Retinal pigment epithelial cell (primary cell): ENCODE measurements around the gene TUBB2B.

ENCODE experiments used
- DNase-seq: peaks from one replicate; pipeline ENCODE4 v3.0.0-alpha.2; 2010; ENCODE audit warnings: low read depth
- H3K4me3 ChIP-seq: 2 replicates; pipeline ENCODE4 v1.5.1; 2011; ENCODE audit warnings: mild to moderate bottlenecking, low read length, control low read depth, moderate library complexity
- TF ChIP-seq, protein P1 (sequence below): conservative IDR thresholded peaks from 2 replicates; pipeline ENCODE4 v1.5.1; 2011; ENCODE audit warnings: low read depth, low read length, control low read depth, inconsistent platforms

The TUBB2B gene

GRCh38 chr6:3220366-3220765, 7.1 kb downstream of the TUBB2B start:
- TF ChIP-seq, protein P1, sequence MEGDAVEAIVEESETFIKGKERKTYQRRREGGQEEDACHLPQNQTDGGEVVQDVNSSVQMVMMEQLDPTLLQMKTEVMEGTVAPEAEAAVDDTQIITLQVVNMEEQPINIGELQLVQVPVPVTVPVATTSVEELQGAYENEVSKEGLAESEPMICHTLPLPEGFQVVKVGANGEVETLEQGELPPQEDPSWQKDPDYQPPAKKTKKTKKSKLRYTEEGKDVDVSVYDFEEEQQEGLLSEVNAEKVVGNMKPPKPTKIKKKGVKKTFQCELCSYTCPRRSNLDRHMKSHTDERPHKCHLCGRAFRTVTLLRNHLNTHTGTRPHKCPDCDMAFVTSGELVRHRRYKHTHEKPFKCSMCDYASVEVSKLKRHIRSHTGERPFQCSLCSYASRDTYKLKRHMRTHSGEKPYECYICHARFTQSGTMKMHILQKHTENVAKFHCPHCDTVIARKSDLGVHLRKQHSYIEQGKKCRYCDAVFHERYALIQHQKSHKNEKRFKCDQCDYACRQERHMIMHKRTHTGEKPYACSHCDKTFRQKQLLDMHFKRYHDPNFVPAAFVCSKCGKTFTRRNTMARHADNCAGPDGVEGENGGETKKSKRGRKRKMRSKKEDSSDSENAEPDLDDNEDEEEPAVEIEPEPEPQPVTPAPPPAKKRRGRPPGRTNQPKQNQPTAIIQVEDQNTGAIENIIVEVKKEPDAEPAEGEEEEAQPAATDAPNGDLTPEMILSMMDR, result no peak
- H3K4me3 ChIP-seq, result no peak overlapping the region

GRCh38 chr6:3218266-3218665, 9.2 kb downstream of the TUBB2B start:
- TF ChIP-seq, protein P1, result no peak
- H3K4me3 ChIP-seq, result no peak overlapping the region
- DNase-seq, result no peak

More at GRCh38 chr6:3220366-3220765, 7.1 kb downstream of the TUBB2B start:
- DNase-seq, result no peak

DNA sequence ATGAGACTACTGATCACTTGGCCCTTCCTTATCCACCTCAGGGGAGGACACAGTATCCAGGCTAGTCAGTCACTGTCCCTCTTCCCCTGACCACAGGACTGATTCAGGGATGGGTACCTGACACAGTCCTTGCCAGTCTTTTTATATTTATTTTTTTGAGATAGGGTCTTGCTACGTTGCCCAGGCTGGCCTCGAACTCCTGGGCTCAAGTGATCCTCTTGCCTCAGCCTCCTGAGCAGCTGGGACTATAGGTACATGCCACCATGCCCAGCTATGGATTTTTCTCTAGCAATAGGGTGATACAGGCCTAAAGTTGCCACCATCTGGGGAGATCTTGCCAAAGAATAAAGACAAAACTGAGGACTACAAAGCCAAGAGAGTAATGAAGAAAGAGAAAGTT, 10.2 kb downstream of the TUBB2B start:
- no peak overlapping the region for H3K4me3 ChIP-seq
- DNase-seq, result no peak
- TF ChIP-seq, protein P1, result no peak

- TF ChIP-seq, protein P1, result no peak
- no peak for DNase-seq
- no peak overlapping the region for H3K4me3 ChIP-seq
Observed at GRCh38 chr6:3214898-3215297, 12.6 kb downstream of the TUBB2B start.

- no peak overlapping the region for H3K4me3 ChIP-seq
- no peak for DNase-seq
- TF ChIP-seq, protein P1, result no peak
Observed at GRCh38 chr6:3213334-3213695, 14.1 kb downstream of the TUBB2B start.

- no peak for DNase-seq
- H3K4me3 ChIP-seq, result no peak overlapping the region
- TF ChIP-seq, protein P1, result no peak
Observed at GRCh38 chr6:3212261-3212660, 15.2 kb downstream of the TUBB2B start.

DNA sequence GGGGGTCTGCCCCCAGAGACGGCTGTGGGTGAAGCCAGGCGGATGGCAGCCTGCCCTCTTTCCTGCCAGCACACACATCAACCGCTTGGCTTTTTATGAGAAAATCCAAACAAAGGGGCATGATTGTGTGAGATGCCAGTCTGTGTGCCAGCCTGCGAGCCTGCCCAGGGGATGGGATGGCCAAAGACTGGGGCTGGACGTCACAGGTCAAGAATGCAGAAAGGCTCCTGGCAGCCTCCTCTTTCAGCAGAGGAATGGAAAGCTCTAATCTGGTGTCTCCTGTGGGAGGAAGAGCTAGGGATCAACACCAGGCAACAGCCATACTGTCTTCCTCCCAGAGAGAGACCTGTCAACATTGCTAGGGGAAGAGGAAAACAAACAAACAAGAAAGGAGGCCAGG, 15.8 kb downstream of the TUBB2B start:
- H3K4me3 ChIP-seq, result no peak overlapping the region
- no peak for DNase-seq
- TF ChIP-seq, protein P1, result no peak
